HFFc6 (cell line): Measurements from ENCODE around the gene FARS2. TPM values are rescaled to one million over a fixed set of nuclear protein-coding genes. Genes with fewer than 3 reads are reported as not detected.

Source experiments
- DNase-seq: peaks from one replicate; pipeline ENCODE4 v3.0.0-alpha.2; 2018
- H3K27ac Mint-ChIP-seq: 2 replicates; pipeline ENCODE4 v1.8.0; 2020; ENCODE audit warnings: mild to moderate bottlenecking, mixed read lengths
- H3K27me3 Mint-ChIP-seq: 2 replicates; pipeline ENCODE4 v1.8.0; 2021; ENCODE audit warnings: mild to moderate bottlenecking, moderate library complexity, mixed read lengths; ENCODE audit not compliant: insufficient read depth
- H3K36me3 Mint-ChIP-seq: 2 replicates; pipeline ENCODE4 v1.8.0; 2021; ENCODE audit warnings: low read depth, mixed read lengths
- H3K4me1 Mint-ChIP-seq: 2 replicates; pipeline ENCODE4 v1.8.0; 2020; ENCODE audit warnings: low read depth, mixed read lengths
- H3K4me3 Mint-ChIP-seq: 2 replicates; pipeline ENCODE4 v1.8.0; 2020; ENCODE audit warnings: mild to moderate bottlenecking, moderate library complexity, mixed read lengths
- H3K9me3 Mint-ChIP-seq: 2 replicates; pipeline ENCODE4 v1.8.0; 2020; ENCODE audit warnings: mild to moderate bottlenecking, mixed read lengths
- CTCF ChIP-seq: fragments of 200-600 bp; sonication (generic); IDR thresholded peaks from 2 replicates; pipeline ENCODE4 v1.5.0; 2021; ENCODE audit warnings: antibody characterized with exemption, mild to moderate bottlenecking
- total RNA-seq, 6 experiments: library from RNA; stranded (reverse); fragmentation: NEBNext Ultra II Directional; extraction: Animal tissue kit (Norgen Biotek cat#: 25700); gene quantifications; 2 replicates in 1 of 6; 3 replicates in 5 of 6; pipeline ENCODE4 v1.2.3, GENCODE V29; 2021

The FARS2 gene
- total RNA-seq, 6 experiments from 2014 or later: 11.5 to 16.4 (median 13.1) TPM

- H3K36me3 Mint-ChIP-seq: peaks cover 7% of the 10 kb centered on the region; the same call in 1 of the 2 replicates
- no peaks in the 10 kb centered on the region for H3K9me3 Mint-ChIP-seq
- no peaks in the 10 kb centered on the region for H3K27me3 Mint-ChIP-seq
- H3K4me3 Mint-ChIP-seq: no peak overlapping the region
- peak; percentile 51 for DNase-seq
- H3K27ac Mint-ChIP-seq: peak overlapping the region; percentile 50; the same call in 1 of the 2 replicates
- H3K4me1 Mint-ChIP-seq: peaks cover 28% of the 10 kb centered on the region
- TF ChIP-seq CTCF: 0 out of 2 replicates have a peak, but pooled peaks have one; percentile 8
These were observed 263.9 kb downstream of the FARS2 start for GRCh38 chr6:5525209-5525608.

- Mint-ChIP-seq H3K27me3 (no peaks in the 10 kb centered on the region), H3K9me3 (no peaks in the 10 kb centered on the region), H3K4me3 (no peak overlapping the region), H3K36me3 (peaks cover 7% of the 10 kb centered on the region; the same call in 1 of the 2 replicates), H3K4me1 (peaks cover 28% of the 10 kb centered on the region), H3K27ac (no peak overlapping the region)
- TF ChIP-seq CTCF: no peak
- peak; percentile 17 for DNase-seq
These were observed 267.7 kb downstream of the FARS2 start for GRCh38 chr6:5529015-5529414.

GRCh38 chr6:5529733-5530132 lies 268.4 kb downstream of the FARS2 start:
- Mint-ChIP-seq H3K27me3 (no peaks in the 10 kb centered on the region), H3K4me1 (peaks cover 28% of the 10 kb centered on the region), H3K27ac (no peak overlapping the region), H3K9me3 (no peaks in the 10 kb centered on the region), H3K4me3 (no peak overlapping the region), H3K36me3 (peaks cover 12% of the 10 kb centered on the region; the same call in 1 of the 2 replicates)
- no peak for TF ChIP-seq CTCF
- DNase-seq: no peak

- no peak for TF ChIP-seq CTCF
- no peak overlapping the region for H3K4me3 Mint-ChIP-seq
- no peaks in the 10 kb centered on the region for H3K27me3 Mint-ChIP-seq
- peaks cover 16% of the 10 kb centered on the region for H3K4me1 Mint-ChIP-seq
- no peak overlapping the region for H3K27ac Mint-ChIP-seq
- no peak for DNase-seq
- peaks cover 12% of the 10 kb centered on the region; the same call in 1 of the 2 replicates for H3K36me3 Mint-ChIP-seq
- H3K9me3 Mint-ChIP-seq: no peaks in the 10 kb centered on the region
These were observed 269.8 kb downstream of the FARS2 start for GRCh38 chr6:5531161-5531560.

GRCh38 chr6:5531853-5532375 lies 270.6 kb downstream of the FARS2 start:
- DNase-seq: no peak
- no peak overlapping the region for H3K27ac Mint-ChIP-seq
- H3K27me3 Mint-ChIP-seq: no peaks in the 10 kb centered on the region
- no peaks in the 10 kb centered on the region for H3K9me3 Mint-ChIP-seq
- TF ChIP-seq CTCF: no peak
- peaks cover 23% of the 10 kb centered on the region for H3K4me1 Mint-ChIP-seq
- no peak overlapping the region for H3K4me3 Mint-ChIP-seq
- peaks cover 12% of the 10 kb centered on the region; the same call in 1 of the 2 replicates for H3K36me3 Mint-ChIP-seq
